ENCODE measurements around the gene PLPP1. TPM values are rescaled to one million over a fixed set of nuclear protein-coding genes. Genes with fewer than 3 reads are reported as not detected.
A peak's percentile ranks its signal among the peaks of the same experiment; 100 is the strongest.

PLPP1 gene
- total RNA-seq, 1 donor from 2014 or later: 49.6 TPM

DNA sequence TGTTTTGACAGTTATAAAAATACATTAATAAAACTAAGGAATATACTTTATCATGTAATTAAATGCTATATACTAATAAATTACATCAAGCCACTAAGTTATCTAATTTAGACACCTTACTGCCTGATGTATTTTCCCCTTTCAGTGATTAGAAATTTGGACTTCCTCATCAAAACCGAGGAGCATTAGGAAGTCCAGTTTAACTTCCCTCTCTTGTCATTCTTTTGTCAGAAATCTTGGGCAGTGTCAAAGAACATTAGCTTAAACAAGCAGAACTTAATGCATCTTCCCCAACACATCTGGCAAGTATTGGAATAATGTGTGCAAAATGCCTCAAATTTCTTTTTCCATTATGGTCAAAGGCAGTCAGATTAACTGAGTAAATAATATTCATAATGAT, 81.6 kb downstream of the PLPP1 start:
- Mint-ChIP-seq H3K27me3 (ENCODE audit: low read depth) (no peaks in the 10 kb centered on the region), H3K4me1 (ENCODE audit: low read depth) (peaks cover 21% of the 10 kb centered on the region), H3K4me3 (ENCODE audit: low read depth) (no peak overlapping the region), H3K36me3 (ENCODE audit: low read depth) (peaks cover 68% of the 10 kb centered on the region), H3K9me3 (no peaks in the 10 kb centered on the region), H3K27ac (no peak overlapping the region)
- DNase-seq (ENCODE audit: low spot score): no peak
- intact Hi-C loops (cut with micrococcal nuclease): no loop called here

DNA sequence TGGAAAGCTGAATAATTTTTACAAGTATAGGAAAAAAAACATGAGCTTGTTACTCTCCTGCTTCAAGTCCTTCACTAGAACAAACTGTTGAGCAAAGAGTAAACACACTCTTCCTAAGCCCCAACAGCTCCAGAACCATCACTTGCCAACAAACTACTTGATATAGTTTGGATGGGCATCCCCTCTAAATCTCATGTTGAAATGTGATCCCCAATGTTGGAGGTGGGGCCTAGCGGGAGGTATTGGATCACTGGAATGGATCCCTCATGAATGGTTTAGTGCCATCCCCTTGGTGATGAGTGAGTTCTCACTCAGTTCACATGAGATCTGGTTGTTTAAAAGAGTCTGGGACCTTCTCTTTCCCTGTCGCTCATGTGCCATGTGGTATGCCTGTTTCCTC, 82.8 kb downstream of the PLPP1 start:
- intact Hi-C loops (cut with micrococcal nuclease): no loop called here
- Mint-ChIP-seq H3K4me1 (ENCODE audit: low read depth) (peaks cover 26% of the 10 kb centered on the region), H3K4me3 (ENCODE audit: low read depth) (no peak overlapping the region), H3K27me3 (ENCODE audit: low read depth) (no peaks in the 10 kb centered on the region), H3K36me3 (ENCODE audit: low read depth) (peaks cover 73% of the 10 kb centered on the region), H3K27ac (no peak overlapping the region), H3K9me3 (no peaks in the 10 kb centered on the region)
- no peak for DNase-seq (ENCODE audit: low spot score)

DNA sequence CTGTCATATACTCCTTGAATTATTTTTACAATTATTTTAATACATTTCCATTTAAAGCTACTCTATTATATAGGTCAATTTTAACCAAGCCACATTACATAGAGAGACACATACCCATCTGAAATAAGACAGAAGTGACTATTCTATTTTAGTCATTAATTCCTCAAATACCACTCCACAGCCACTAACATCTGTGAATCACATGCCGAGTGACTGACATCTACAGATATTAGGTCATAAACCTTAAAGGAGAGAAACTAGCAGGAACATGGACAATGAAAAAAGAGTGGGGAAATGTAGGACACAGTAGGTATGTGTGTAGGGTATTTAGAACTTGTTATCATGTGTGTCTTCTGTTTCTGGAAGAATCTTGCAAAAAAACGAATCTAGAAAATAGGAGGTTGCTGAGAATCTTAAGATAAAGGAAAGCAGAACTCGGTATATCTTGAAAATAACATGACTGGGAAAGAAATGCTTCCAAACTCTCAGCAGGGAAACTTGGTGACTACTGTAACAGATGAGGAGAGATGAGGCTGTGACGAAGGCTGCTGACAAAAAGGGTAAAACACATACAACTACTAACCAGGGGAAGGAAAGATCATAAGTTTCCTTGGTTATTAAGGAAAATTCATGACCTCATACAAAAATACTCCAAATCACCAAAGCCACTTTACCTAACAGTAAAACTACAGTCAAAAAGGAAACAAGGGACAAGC, 84.6 kb downstream of the PLPP1 start:
- DNase-seq (ENCODE audit: low spot score): no peak
- no peak overlapping the region for H3K27ac Mint-ChIP-seq
- no peak overlapping the region for H3K4me3 Mint-ChIP-seq (ENCODE audit: low read depth)
- H3K27me3 Mint-ChIP-seq (ENCODE audit: low read depth): no peaks in the 10 kb centered on the region
- intact Hi-C loops (cut with micrococcal nuclease): no loop called here
- H3K9me3 Mint-ChIP-seq: no peaks in the 10 kb centered on the region
- H3K4me1 Mint-ChIP-seq (ENCODE audit: low read depth): peaks cover 20% of the 10 kb centered on the region
- peaks cover 69% of the 10 kb centered on the region for H3K36me3 Mint-ChIP-seq (ENCODE audit: low read depth)

DNA sequence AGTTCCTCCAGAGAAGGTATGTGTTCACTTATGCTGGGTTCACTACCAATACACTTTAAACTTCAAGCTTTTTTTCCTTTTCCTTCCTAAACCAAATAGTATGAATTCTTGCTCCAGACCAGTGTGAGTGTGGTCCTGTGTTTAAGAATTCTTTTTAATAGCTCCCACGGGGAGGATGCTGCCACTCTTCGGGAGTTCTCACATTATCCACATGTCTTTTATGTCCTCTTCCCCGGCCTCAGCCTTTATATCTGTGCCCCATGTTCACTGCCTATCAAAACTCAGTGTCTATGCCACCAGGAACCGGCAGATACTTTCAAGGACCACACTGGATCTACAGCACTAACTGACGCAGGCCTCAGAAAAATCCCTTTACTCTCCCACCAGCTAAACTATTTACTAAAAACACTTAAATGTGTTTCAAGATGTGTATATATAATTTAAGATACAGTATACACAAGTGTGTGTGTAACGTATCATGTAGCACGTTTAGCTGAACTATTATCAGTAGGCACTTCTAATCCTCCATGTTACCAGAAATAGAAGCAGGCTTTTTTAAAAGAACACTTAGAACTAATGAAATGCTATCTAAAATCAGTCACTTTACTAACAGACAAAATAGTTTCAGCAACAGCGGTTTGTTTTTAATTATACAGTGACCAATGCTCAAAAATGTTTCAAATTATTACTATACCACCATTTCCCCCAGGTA, 88.0 kb downstream of the PLPP1 start:
- H3K27me3 Mint-ChIP-seq (ENCODE audit: low read depth): no peaks in the 10 kb centered on the region
- no peak overlapping the region for H3K4me3 Mint-ChIP-seq (ENCODE audit: low read depth)
- H3K27ac Mint-ChIP-seq: no peak overlapping the region
- peaks cover 16% of the 10 kb centered on the region for H3K4me1 Mint-ChIP-seq (ENCODE audit: low read depth)
- DNase-seq (ENCODE audit: low spot score): no peak
- intact Hi-C loops (cut with micrococcal nuclease): no loop called here
- peaks cover 48% of the 10 kb centered on the region for H3K36me3 Mint-ChIP-seq (ENCODE audit: low read depth)
- H3K9me3 Mint-ChIP-seq: no peaks in the 10 kb centered on the region

DNA sequence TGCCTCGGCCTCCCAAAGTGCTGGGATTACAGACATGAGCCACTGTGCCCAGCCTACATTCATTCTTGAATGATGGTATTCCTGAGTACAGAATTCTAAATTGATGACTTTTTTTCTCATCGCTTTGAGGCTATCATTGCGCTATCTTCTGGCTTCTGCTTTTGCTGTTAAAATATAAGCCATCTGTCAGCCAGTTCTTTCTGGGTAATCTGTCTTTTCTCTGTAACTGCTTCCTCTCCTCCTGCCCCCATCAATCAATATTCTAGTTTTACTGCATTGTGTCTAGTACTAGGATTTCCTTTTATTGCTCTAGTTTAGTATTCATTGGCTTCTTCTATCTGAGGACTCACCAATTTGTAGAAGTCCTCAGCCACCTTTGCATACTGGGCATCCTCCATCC, 89.0 kb downstream of the PLPP1 start:
- H3K27me3 Mint-ChIP-seq (ENCODE audit: low read depth): no peaks in the 10 kb centered on the region
- no peak overlapping the region for H3K27ac Mint-ChIP-seq
- intact Hi-C loops (cut with micrococcal nuclease): no loop called here
- H3K4me1 Mint-ChIP-seq (ENCODE audit: low read depth): peaks cover 24% of the 10 kb centered on the region
- peaks cover 46% of the 10 kb centered on the region for H3K36me3 Mint-ChIP-seq (ENCODE audit: low read depth)
- no peak overlapping the region for H3K4me3 Mint-ChIP-seq (ENCODE audit: low read depth)
- no peak for DNase-seq (ENCODE audit: low spot score)
- H3K9me3 Mint-ChIP-seq: no peaks in the 10 kb centered on the region

DNA sequence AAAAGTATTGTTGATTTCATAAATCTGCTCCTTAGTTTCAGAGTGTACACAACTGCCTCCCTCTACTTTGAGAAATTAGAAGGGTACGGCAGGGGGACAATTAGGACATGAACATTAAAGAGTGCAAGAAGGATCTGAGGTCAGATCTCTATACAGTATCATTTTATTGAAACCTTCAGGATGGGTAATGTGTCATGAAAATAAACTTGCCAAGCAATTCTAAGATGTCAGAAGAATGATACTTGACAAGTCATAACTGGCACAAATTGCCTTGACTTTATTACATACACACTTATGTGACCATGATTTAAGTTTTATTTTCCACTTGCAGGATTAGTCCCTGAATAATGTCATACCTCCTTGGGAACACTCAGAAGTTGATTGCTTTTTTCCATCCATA, 92.8 kb downstream of the PLPP1 start:
- peak overlapping the region; percentile 45 for H3K27ac Mint-ChIP-seq
- H3K27me3 Mint-ChIP-seq (ENCODE audit: low read depth): no peaks in the 10 kb centered on the region
- no peak for DNase-seq (ENCODE audit: low spot score)
- no peak overlapping the region for H3K4me3 Mint-ChIP-seq (ENCODE audit: low read depth)
- intact Hi-C loops (cut with micrococcal nuclease): no loop called here
- H3K9me3 Mint-ChIP-seq: no peaks in the 10 kb centered on the region
- H3K36me3 Mint-ChIP-seq (ENCODE audit: low read depth): peaks cover 53% of the 10 kb centered on the region
- H3K4me1 Mint-ChIP-seq (ENCODE audit: low read depth): peaks cover 46% of the 10 kb centered on the region

DNA sequence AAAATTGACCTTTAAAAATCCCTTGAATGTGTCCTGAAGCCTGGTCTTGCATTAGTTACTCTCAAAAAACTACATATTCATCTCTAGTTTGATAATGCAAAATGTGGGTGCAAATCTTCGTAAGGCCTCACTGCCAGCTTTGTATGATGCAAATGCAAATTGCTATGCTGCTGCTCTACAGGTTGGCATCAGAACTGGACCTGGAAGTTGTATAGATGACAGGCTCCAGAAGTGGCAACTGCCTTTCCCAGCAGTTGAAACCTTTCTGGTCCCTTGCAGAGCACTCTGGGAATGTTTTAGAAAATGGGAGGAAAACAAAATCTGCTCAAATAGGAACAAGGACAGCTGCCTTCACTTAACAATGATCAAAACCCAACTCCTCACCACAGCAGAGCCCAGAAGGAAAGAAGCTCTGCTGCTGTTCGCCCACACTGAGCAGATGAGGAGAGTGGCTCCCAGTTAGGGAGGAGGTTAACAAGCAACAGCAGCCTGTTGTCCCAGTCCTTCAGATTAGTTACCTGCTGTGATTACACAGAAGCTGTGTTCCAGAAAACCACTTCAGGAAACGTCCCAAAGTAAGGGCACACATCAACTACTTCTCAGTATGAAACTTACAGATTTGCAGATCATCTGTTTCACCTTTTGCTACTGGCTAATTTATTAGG, 93.5 kb downstream of the PLPP1 start:
- H3K4me1 Mint-ChIP-seq (ENCODE audit: low read depth): peaks cover 45% of the 10 kb centered on the region
- H3K36me3 Mint-ChIP-seq (ENCODE audit: low read depth): peaks cover 57% of the 10 kb centered on the region
- intact Hi-C loops (cut with micrococcal nuclease): no loop called here
- H3K27ac Mint-ChIP-seq: no peak overlapping the region
- no peaks in the 10 kb centered on the region for H3K27me3 Mint-ChIP-seq (ENCODE audit: low read depth)
- no peak for DNase-seq (ENCODE audit: low spot score)
- no peak overlapping the region for H3K4me3 Mint-ChIP-seq (ENCODE audit: low read depth)
- peaks cover 3% of the 10 kb centered on the region for H3K9me3 Mint-ChIP-seq

DNA sequence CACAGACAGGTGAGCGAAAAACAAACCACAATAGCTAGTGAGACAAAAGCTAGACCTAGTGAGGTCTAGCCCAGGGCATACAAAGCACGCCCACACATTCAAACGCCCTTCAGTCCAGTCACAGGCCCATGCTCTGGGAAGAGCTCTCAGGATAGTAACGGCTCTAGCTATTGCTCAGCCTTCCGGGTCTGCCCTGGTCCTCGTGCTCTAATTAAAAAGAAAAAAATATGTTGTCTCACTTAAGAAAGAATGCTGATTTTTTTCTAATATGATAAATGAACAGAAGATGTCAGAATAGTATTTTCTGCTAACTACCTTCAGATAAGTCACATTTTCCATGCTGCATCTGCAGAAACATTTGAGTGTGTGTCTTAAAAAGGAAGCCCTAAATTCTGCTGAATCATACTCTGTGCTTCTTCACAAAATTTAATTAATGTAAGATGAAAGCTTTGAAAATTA, 94.5 kb downstream of the PLPP1 start:
- peaks cover 46% of the 10 kb centered on the region for H3K4me1 Mint-ChIP-seq (ENCODE audit: low read depth)
- peaks cover 66% of the 10 kb centered on the region for H3K36me3 Mint-ChIP-seq (ENCODE audit: low read depth)
- no peak overlapping the region for H3K4me3 Mint-ChIP-seq (ENCODE audit: low read depth)
- H3K27me3 Mint-ChIP-seq (ENCODE audit: low read depth): no peaks in the 10 kb centered on the region
- intact Hi-C loops (cut with micrococcal nuclease): no loop called here
- peaks cover 13% of the 10 kb centered on the region for H3K9me3 Mint-ChIP-seq
- peak overlapping the region; percentile 42 for H3K27ac Mint-ChIP-seq
- DNase-seq (ENCODE audit: low spot score): no peak

DNA sequence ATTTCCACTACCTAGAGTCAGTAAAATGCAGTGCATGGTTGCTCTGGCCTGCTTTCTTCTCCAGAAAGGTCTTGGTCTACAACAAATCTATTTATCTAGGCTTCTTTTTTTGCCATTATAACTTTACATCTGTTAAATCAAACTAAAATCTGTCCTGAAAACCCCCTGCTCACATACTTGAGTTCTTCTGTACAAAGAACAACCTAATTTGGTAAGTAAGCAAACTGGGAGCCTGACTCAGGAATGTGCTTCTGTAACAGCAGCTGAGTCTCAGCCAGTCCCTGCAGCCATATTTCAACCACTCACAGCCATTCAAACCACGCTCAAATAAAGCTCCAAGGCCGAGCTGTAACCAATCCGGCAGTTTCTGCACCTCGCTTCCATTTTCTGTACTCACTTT, 95.8 kb downstream of the PLPP1 start:
- Mint-ChIP-seq H3K4me3 (ENCODE audit: low read depth) (no peak overlapping the region), H3K27ac (peak overlapping the region; percentile 44), H3K36me3 (ENCODE audit: low read depth) (peaks cover 75% of the 10 kb centered on the region), H3K9me3 (peaks cover 19% of the 10 kb centered on the region), H3K4me1 (ENCODE audit: low read depth) (peaks cover 46% of the 10 kb centered on the region), H3K27me3 (ENCODE audit: low read depth) (no peaks in the 10 kb centered on the region)
- no peak for DNase-seq (ENCODE audit: low spot score)
- intact Hi-C loops (cut with micrococcal nuclease): loop anchor here (2.0 kb wide), 1 partner anchor 18 kb away; no protein-coding TSS in a partner anchor

DNA sequence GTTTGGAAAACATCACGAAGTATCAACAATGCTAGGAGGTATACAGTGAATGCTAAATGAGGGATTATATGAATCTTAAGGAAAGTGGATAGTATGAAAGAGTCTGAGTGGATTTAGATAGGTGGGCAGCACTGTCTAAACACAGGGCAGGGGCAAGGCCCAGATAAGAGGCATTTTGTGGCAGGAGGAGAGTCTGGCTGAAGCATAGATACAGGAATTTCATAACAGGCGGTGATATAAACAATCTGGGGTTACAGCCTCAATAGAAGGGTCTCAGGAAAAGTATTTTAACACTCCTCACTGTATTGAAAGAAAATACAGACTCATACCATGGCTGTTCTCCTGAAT, 96.9 kb downstream of the PLPP1 start:
- intact Hi-C loops (cut with micrococcal nuclease): loop anchor here (2.0 kb wide), 1 partner anchor 17 kb away; no protein-coding TSS in a partner anchor
- no peaks in the 10 kb centered on the region for H3K27me3 Mint-ChIP-seq (ENCODE audit: low read depth)
- H3K9me3 Mint-ChIP-seq: peaks cover 22% of the 10 kb centered on the region
- H3K4me3 Mint-ChIP-seq (ENCODE audit: low read depth): no peak overlapping the region
- DNase-seq (ENCODE audit: low spot score): no peak
- H3K4me1 Mint-ChIP-seq (ENCODE audit: low read depth): peaks cover 45% of the 10 kb centered on the region
- H3K27ac Mint-ChIP-seq: no peak overlapping the region
- H3K36me3 Mint-ChIP-seq (ENCODE audit: low read depth): peaks cover 81% of the 10 kb centered on the region

DNA sequence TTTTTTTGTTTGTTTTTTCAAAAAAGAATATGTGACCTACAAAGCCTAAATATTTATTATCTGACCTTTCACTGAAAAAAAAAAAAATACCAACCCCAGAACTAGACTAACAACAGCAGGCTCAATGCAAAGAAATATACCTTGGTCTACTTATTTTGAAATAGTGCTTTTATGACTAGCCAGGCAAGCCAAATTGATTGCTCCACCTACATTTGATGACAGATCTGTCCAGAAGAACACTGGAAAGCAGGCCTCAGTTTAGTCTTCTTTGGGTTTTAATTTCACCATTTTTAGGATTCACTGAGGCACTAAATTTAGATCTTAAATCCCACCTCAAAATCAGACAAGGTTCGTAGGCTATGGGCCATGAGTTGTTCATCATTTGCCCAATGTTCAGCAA, 97.3 kb downstream of the PLPP1 start:
- Mint-ChIP-seq H3K27ac (no peak overlapping the region), H3K4me1 (ENCODE audit: low read depth) (peaks cover 43% of the 10 kb centered on the region), H3K36me3 (ENCODE audit: low read depth) (peaks cover 82% of the 10 kb centered on the region), H3K27me3 (ENCODE audit: low read depth) (no peaks in the 10 kb centered on the region), H3K4me3 (ENCODE audit: low read depth) (no peak overlapping the region), H3K9me3 (peaks cover 26% of the 10 kb centered on the region)
- DNase-seq (ENCODE audit: low spot score): no peak
- intact Hi-C loops (cut with micrococcal nuclease): no loop called here

DNA sequence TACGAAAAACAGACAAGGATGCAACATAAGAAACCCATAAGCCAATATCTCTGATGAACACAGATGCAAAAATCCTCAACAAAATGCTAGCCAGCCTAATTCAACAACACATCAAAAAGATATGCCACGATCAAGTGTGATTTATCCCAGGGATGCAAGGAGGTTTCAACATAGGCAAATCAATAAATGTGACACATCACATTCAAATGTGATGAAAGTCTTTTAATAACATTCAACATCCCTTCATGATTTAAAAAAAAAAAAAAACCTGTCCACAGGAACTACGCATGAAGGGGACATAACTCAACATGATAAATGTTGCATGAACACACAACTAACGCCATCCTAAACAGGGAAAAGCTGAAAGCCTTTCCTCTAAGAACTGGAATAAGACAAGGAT, 102.2 kb downstream of the PLPP1 start:
- intact Hi-C loops (cut with micrococcal nuclease): no loop called here
- peaks cover 91% of the 10 kb centered on the region for H3K36me3 Mint-ChIP-seq (ENCODE audit: low read depth)
- no peak overlapping the region for H3K4me3 Mint-ChIP-seq (ENCODE audit: low read depth)
- no peaks in the 10 kb centered on the region for H3K27me3 Mint-ChIP-seq (ENCODE audit: low read depth)
- H3K4me1 Mint-ChIP-seq (ENCODE audit: low read depth): peaks cover 7% of the 10 kb centered on the region
- no peak overlapping the region for H3K27ac Mint-ChIP-seq
- DNase-seq (ENCODE audit: low spot score): no peak
- peaks cover 47% of the 10 kb centered on the region for H3K9me3 Mint-ChIP-seq

Measured in activated T-helper 2 cell treated with anti-CD3 and anti-CD28 coated beads, Interferon-gamma antibody, Interleukin-2, Interleukin-4, amounts not matched to agents 10 μg/mL and 5 μg/mL and 100 μg/mL, durations not matched to agents 14 hours and 24 hours and 36 hours (primary cell).